HFFc6 (cell line): Measurements from ENCODE around the gene TUBB1. TPM values are rescaled to one million over a fixed set of nuclear protein-coding genes. Genes with fewer than 3 reads are reported as not detected.

ENCODE experiments used
- DNase-seq: peaks from one replicate; pipeline ENCODE4 v3.0.0-alpha.2; 2018
- H3K27ac Mint-ChIP-seq: 2 replicates; pipeline ENCODE4 v1.8.0; 2020; ENCODE audit warnings: mild to moderate bottlenecking, mixed read lengths
- H3K27me3 Mint-ChIP-seq: 2 replicates; pipeline ENCODE4 v1.8.0; 2021; ENCODE audit warnings: mild to moderate bottlenecking, moderate library complexity, mixed read lengths; ENCODE audit not compliant: insufficient read depth
- H3K36me3 Mint-ChIP-seq: 2 replicates; pipeline ENCODE4 v1.8.0; 2021; ENCODE audit warnings: low read depth, mixed read lengths
- H3K4me1 Mint-ChIP-seq: 2 replicates; pipeline ENCODE4 v1.8.0; 2020; ENCODE audit warnings: low read depth, mixed read lengths
- H3K4me3 Mint-ChIP-seq: 2 replicates; pipeline ENCODE4 v1.8.0; 2020; ENCODE audit warnings: mild to moderate bottlenecking, moderate library complexity, mixed read lengths
- H3K9me3 Mint-ChIP-seq: 2 replicates; pipeline ENCODE4 v1.8.0; 2020; ENCODE audit warnings: mild to moderate bottlenecking, mixed read lengths
- CTCF ChIP-seq: fragments of 200-600 bp; sonication (generic); IDR thresholded peaks from 2 replicates; pipeline ENCODE4 v1.5.0; 2021; ENCODE audit warnings: antibody characterized with exemption, mild to moderate bottlenecking
- total RNA-seq, 6 experiments: library from RNA; stranded (reverse); fragmentation: NEBNext Ultra II Directional; extraction: Animal tissue kit (Norgen Biotek cat#: 25700); gene quantifications; 2 replicates in 1 of 6; 3 replicates in 5 of 6; pipeline ENCODE4 v1.2.3, GENCODE V29; 2021

The TUBB1 gene
- total RNA-seq, 6 experiments from 2014 or later: not detected

DNA sequence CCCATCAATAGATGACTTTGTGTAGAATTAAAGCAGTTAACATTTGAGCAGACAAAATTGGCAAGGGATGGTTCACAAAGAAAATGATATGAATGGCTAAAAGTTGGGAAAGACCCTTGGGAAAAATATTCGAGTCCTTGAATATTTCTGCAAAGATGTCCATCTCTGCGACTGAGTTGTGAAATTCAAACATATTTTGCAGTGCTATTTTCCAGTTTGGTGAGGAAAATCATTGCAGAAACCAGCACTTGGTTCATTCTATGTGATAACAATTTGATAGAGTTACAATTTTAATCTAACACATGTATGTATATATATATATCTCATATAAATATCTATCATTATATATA, 29.4 kb downstream of the TUBB1 start:
- Mint-ChIP-seq H3K27ac (peak overlapping the region; percentile 1; the same call in 1 of the 2 replicates), H3K9me3 (no peaks in the 10 kb centered on the region), H3K4me3 (peak overlapping the region; percentile 44), H3K36me3 (no peaks in the 10 kb centered on the region), H3K4me1 (peaks cover 19% of the 10 kb centered on the region), H3K27me3 (peaks cover 22% of the 10 kb centered on the region)
- DNase-seq: no peak
- no peak for TF ChIP-seq CTCF

- no peaks in the 10 kb centered on the region for H3K9me3 Mint-ChIP-seq
- no peak for TF ChIP-seq CTCF
- no peak overlapping the region for H3K4me3 Mint-ChIP-seq
- H3K27me3 Mint-ChIP-seq: peaks cover 27% of the 10 kb centered on the region
- no peak for DNase-seq
- H3K4me1 Mint-ChIP-seq: peaks cover 13% of the 10 kb centered on the region
- H3K36me3 Mint-ChIP-seq: no peaks in the 10 kb centered on the region
- no peak overlapping the region for H3K27ac Mint-ChIP-seq
Observed at GRCh38 chr20:59050437-59050836, 31.2 kb downstream of the TUBB1 start.

GRCh38 chr20:59051666-59052185, 32.5 kb downstream of the TUBB1 start:
- DNase-seq: no peak
- Mint-ChIP-seq H3K9me3 (no peaks in the 10 kb centered on the region), H3K4me1 (peaks cover 13% of the 10 kb centered on the region), H3K36me3 (no peaks in the 10 kb centered on the region), H3K27ac (no peak overlapping the region), H3K4me3 (no peak overlapping the region), H3K27me3 (peaks cover 29% of the 10 kb centered on the region)
- no peak for TF ChIP-seq CTCF

DNA sequence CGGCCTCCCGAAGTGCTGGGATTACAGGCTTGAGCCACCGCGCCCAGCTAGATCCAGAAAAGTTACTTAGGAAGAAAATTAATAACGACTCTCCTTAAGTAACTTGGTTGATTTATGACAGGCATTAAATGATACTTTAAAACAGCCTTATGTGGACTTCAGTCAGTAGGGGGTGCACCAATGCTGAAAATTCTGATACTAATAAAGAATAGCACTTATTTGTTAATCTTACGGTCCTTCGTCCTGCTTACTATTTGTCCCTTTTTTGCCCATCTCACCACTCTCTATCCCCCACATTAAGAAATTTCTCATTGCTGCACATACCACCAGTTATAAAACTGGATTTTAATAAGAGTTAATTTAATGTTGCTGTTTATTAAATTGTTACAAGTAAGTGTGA, 36.1 kb downstream of the TUBB1 start:
- TF ChIP-seq CTCF: peak; percentile 74
- Mint-ChIP-seq H3K36me3 (no peaks in the 10 kb centered on the region), H3K27ac (no peak overlapping the region), H3K9me3 (no peaks in the 10 kb centered on the region), H3K4me3 (no peak overlapping the region), H3K27me3 (peaks cover 20% of the 10 kb centered on the region), H3K4me1 (no peaks in the 10 kb centered on the region)
- DNase-seq: peak; percentile 29

GRCh38 chr20:59062081-59062480, 42.9 kb downstream of the TUBB1 start:
- no peak for TF ChIP-seq CTCF
- Mint-ChIP-seq H3K36me3 (no peaks in the 10 kb centered on the region), H3K27me3 (peaks cover 9% of the 10 kb centered on the region), H3K4me1 (peaks cover 18% of the 10 kb centered on the region), H3K27ac (no peak overlapping the region), H3K4me3 (no peak overlapping the region), H3K9me3 (no peaks in the 10 kb centered on the region)
- DNase-seq: no peak
